Measurements from ENCODE around the gene NEUROD2.

DNA sequence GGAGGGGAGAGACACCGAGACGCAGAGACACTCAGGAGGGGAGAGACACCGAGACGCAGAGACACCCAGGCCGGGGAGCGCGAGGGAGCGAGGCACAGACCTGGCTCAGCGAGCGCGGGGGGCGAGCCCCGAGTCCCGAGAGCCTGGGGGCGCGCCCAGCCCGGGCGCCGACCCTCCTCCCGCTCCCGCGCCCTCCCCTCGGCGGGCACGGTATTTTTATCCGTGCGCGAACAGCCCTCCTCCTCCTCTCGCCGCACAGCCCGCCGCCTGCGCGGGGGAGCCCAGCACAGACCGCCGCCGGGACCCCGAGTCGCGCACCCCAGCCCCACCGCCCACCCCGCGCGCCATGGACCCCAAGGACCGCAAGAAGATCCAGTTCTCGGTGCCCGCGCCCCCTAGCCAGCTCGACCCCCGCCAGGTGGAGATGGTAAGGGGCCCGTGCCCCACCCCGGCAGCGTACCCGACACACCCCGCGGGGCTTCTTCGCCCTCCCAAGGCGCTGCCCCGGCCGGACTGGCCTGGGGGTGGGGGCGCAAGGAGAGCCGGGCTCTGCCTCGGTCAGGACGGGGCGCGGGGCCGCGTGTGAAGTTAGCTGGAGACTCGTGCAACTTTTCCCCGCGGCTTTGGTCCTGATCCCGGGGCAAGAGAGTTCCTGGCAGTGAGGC, 19.5 kb upstream of the NEUROD2 start:
- TF ChIP-seq, protein P1, sequence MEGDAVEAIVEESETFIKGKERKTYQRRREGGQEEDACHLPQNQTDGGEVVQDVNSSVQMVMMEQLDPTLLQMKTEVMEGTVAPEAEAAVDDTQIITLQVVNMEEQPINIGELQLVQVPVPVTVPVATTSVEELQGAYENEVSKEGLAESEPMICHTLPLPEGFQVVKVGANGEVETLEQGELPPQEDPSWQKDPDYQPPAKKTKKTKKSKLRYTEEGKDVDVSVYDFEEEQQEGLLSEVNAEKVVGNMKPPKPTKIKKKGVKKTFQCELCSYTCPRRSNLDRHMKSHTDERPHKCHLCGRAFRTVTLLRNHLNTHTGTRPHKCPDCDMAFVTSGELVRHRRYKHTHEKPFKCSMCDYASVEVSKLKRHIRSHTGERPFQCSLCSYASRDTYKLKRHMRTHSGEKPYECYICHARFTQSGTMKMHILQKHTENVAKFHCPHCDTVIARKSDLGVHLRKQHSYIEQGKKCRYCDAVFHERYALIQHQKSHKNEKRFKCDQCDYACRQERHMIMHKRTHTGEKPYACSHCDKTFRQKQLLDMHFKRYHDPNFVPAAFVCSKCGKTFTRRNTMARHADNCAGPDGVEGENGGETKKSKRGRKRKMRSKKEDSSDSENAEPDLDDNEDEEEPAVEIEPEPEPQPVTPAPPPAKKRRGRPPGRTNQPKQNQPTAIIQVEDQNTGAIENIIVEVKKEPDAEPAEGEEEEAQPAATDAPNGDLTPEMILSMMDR (IDR thresholded peaks at IDR 0.05; ENCODE audit: low read depth, low read length), result no peak
- TF ChIP-seq POLR2A (IDR thresholded peaks at IDR 0.05; ENCODE audit: extremely low read depth, insufficient read length), result no peak

Data from NB4 (cell line).